HT1080 (cell line): ENCODE data around the gene CAGE1. TPM values are rescaled to one million over a fixed set of nuclear protein-coding genes. Genes with fewer than 3 reads are reported as not detected.

Source experiments
- DNase-seq: peaks from one replicate; pipeline ENCODE4 v3.0.0-alpha.2; 2015; ENCODE audit warnings: low read depth
- total RNA-seq: library from RNA; depleted of rRNA; stranded (reverse); fragments of >200 nt; shearing (Covaris generic); gene quantifications from 2 replicates; pipeline ENCODE4 v1.2.3, GENCODE V29; 2014; rRNA removed

Gene CAGE1
- total RNA-seq, 1 experiment from 2014 or later = 0.03 TPM

GRCh38 chr6:7311917-7312615 is 77.5 kb downstream of the CAGE1 start:
- DNase-seq = no peak

GRCh38 chr6:7311176-7311575 is 78.4 kb downstream of the CAGE1 start:
- no peak for DNase-seq

GRCh38 chr6:7309050-7309449 is 80.5 kb downstream of the CAGE1 start:
- no peak for DNase-seq

- DNase-seq = no peak
Measured at GRCh38 chr6:7307533-7307932, 82.0 kb downstream of the CAGE1 start.

- DNase-seq = no peak
Measured at GRCh38 chr6:7304821-7305220, 84.7 kb downstream of the CAGE1 start.

- no peak for DNase-seq
Measured at GRCh38 chr6:7301702-7302101, 87.8 kb downstream of the CAGE1 start.

- DNase-seq = no peak
Measured at GRCh38 chr6:7300926-7301325, 88.6 kb downstream of the CAGE1 start.

- DNase-seq = no peak
Measured at GRCh38 chr6:7298113-7298512, 91.4 kb downstream of the CAGE1 start.

- DNase-seq = no peak
Measured at GRCh38 chr6:7296602-7297001, 92.9 kb downstream of the CAGE1 start.

- DNase-seq = no peak
Measured at GRCh38 chr6:7295916-7296315, 93.6 kb downstream of the CAGE1 start.

GRCh38 chr6:7292596-7293255 is 96.8 kb downstream of the CAGE1 start:
- DNase-seq = no peak

GRCh38 chr6:7290079-7290478 is 99.5 kb downstream of the CAGE1 start:
- no peak for DNase-seq

GRCh38 chr6:7285416-7285815 is 104.1 kb downstream of the CAGE1 start:
- no peak for DNase-seq

- no peak for DNase-seq
Measured at GRCh38 chr6:7283676-7284075, 105.9 kb downstream of the CAGE1 start.

GRCh38 chr6:7282097-7282906 is 107.2 kb downstream of the CAGE1 start:
- DNase-seq = no peak

Other genes starting within 250 kb of the CAGE1 start
- 78.3 and 85.1 TPM in 2 replicates for gene SSR1, start 76.5 kb downstream of the CAGE1 start, total RNA-seq
- gene RIOK1, start 66 bp upstream of the CAGE1 start, total RNA-seq = 71.9 and 83.4 TPM in 2 replicates
- gene DSP, start 151.9 kb upstream of the CAGE1 start, total RNA-seq = 3.4 and 4.3 TPM in 2 replicates
- 7.9 and 9.7 TPM in 2 replicates for gene SNRNP48, start 200.5 kb upstream of the CAGE1 start, total RNA-seq